Fibroblast of lung (primary cell): Measurements from ENCODE around the gene ARHGAP42. TPM values are rescaled to one million over a fixed set of nuclear protein-coding genes. Genes with fewer than 3 reads are reported as not detected.

Experiments
- DNase-seq, 2 donors: peaks; one replicate each; pipeline versions ENCODE4 v3.0.0 to v3.0.0-alpha.2; 2010; ENCODE audit warnings: low read depth in 2 of 2
- H2AFZ ChIP-seq: 2 replicates; pipeline ENCODE4 v1.5.1; 2012; ENCODE audit warnings: low read length, control low read depth, inconsistent platforms
- H3K27ac ChIP-seq: 2 replicates; pipeline ENCODE4 v1.5.1; 2011; ENCODE audit warnings: low read length, control low read depth; ENCODE audit not compliant: insufficient read depth
- H3K27me3 ChIP-seq: 2 replicates; pipeline ENCODE4 v1.5.1; 2011; ENCODE audit warnings: mild to moderate bottlenecking, low read length; ENCODE audit not compliant: control insufficient read depth, insufficient read depth
- H3K36me3 ChIP-seq: 2 replicates; pipeline ENCODE4 v1.5.1; 2011; ENCODE audit warnings: low read length; ENCODE audit not compliant: control insufficient read depth, insufficient read depth
- H3K4me1 ChIP-seq: 2 replicates; pipeline ENCODE4 v1.5.1; 2011; ENCODE audit warnings: low read length; ENCODE audit not compliant: control insufficient read depth, insufficient read depth; ENCODE audit errors: extremely low read depth
- H3K4me2 ChIP-seq: 2 replicates; pipeline ENCODE4 v1.5.1; 2011; ENCODE audit warnings: low read length, control low read depth; ENCODE audit not compliant: insufficient read depth; ENCODE audit errors: extremely low read depth
- H3K4me3 ChIP-seq, 4 experiments: fragments of 200-600 bp in 1 of 4; sonication (generic) in 1 of 4; replicated peaks in 1 of 4; 2 replicates each; pipeline ENCODE4 v1.5.1; 2011 to 2016; ENCODE audit warnings: low read length in 4 of 4, low read depth in 3 of 4, mild to moderate bottlenecking in 3 of 4, control low read depth in 2 of 4, inconsistent platforms in 1 of 4, mixed read lengths in 1 of 4; ENCODE audit not compliant: insufficient read depth in 1 of 4; ENCODE audit errors: control extremely low read depth in 1 of 4
- H3K79me2 ChIP-seq: 2 replicates; pipeline ENCODE4 v1.5.1; 2012; ENCODE audit warnings: mild to moderate bottlenecking, low read length, inconsistent platforms; ENCODE audit not compliant: control insufficient read depth, insufficient read depth
- H3K9ac ChIP-seq: 2 replicates; pipeline ENCODE4 v1.5.1; 2011; ENCODE audit warnings: mild to moderate bottlenecking, low read length, control low read depth; ENCODE audit not compliant: insufficient read depth
- H3K9me3 ChIP-seq: 2 replicates; pipeline ENCODE4 v1.5.1; 2012; ENCODE audit warnings: low read depth, low read length; ENCODE audit not compliant: control insufficient read depth, insufficient read depth
- H4K20me1 ChIP-seq: 2 replicates; pipeline ENCODE4 v1.5.1; 2011; ENCODE audit warnings: low read length; ENCODE audit not compliant: control insufficient read depth, insufficient read depth; ENCODE audit errors: extremely low read depth
- CTCF ChIP-seq, 2 donors: IDR thresholded peaks in 1 of 2; conservative IDR thresholded peaks in 1 of 2; 1 replicate in 1 of 2; 2 replicates in 1 of 2; pipeline ENCODE4 v1.5.1; 2011 to 2012; ENCODE audit warnings: low read length in 2 of 2, control low read depth in 1 of 2, inconsistent platforms in 1 of 2, low read depth in 1 of 2, mild to moderate bottlenecking in 1 of 2
- EZH2 ChIP-seq: IDR thresholded peaks from 2 replicates; pipeline ENCODE4 v1.5.1; 2012; ENCODE audit warnings: low read length, control low read depth, mild to moderate bottlenecking; ENCODE audit errors: missing control alignments
- polyA plus RNA-seq, 2 donors: library from polyadenylated mRNA; depleted of rRNA in 1 of 2; stranded (reverse) in 1 of 2; unstranded in 1 of 2; fragments of >200 nt; gene quantifications; 2 replicates each; pipeline ENCODE4 v1.2.1, GENCODE V29; 2011 to 2012; ENCODE audit warnings: missing spikeins in 1 of 2
- total RNA-seq: library from RNA; depleted of rRNA; stranded (reverse); fragments of >200 nt; gene quantifications from 2 replicates; pipeline ENCODE4 v1.2.1, GENCODE V29; 2014

ARHGAP42 gene
- total and polyA plus RNA-seq, 2 donors (not counting 1 experiment from before 2014, with no cell fraction given), result 8.0 to 13.4 TPM

- no peak overlapping the region for H3K27ac ChIP-seq
- DNase-seq, result no peak
These were observed 113.1 kb downstream of the ARHGAP42 start for GRCh38 chr11:100800202-100800601.

GRCh38 chr11:100801225-100801999, 114.3 kb downstream of the ARHGAP42 start:
- Histone ChIP-seq H3K27ac (no peak overlapping the region), H3K9me3 (no peaks in the 10 kb centered on the region), H3K27me3 (no peaks in the 10 kb centered on the region), H3K4me3 (no peak overlapping the region), H3K9ac (no peak overlapping the region), H3K36me3 (no peaks in the 10 kb centered on the region), H3K79me2 (no peaks in the 10 kb centered on the region), H2AFZ (no peak overlapping the region), H4K20me1 (no peaks in the 10 kb centered on the region), H3K4me1 (no peaks in the 10 kb centered on the region), H3K4me2 (no peak overlapping the region)
- no peak for TF ChIP-seq CTCF (conservative IDR thresholded peaks at IDR 0.05 in 1 of 2, IDR thresholded peaks at IDR 0.05 in 1 of 2; ENCODE audit: low read depth in 1 of 2, low read length in 2 of 2)
- no peak for DNase-seq

More at GRCh38 chr11:100800202-100800601, 113.1 kb downstream of the ARHGAP42 start:
- H3K27me3 ChIP-seq, result no peaks in the 10 kb centered on the region
- no peaks in the 10 kb centered on the region for H4K20me1 ChIP-seq
- H2AFZ ChIP-seq, result no peak overlapping the region
- H3K36me3 ChIP-seq, result no peaks in the 10 kb centered on the region
- no peaks in the 10 kb centered on the region for H3K79me2 ChIP-seq
- no peaks in the 10 kb centered on the region for H3K9me3 ChIP-seq
- no peaks in the 10 kb centered on the region for H3K4me1 ChIP-seq
- no peak overlapping the region for H3K9ac ChIP-seq
- H3K4me2 ChIP-seq, result no peak overlapping the region
- no peak for TF ChIP-seq EZH2
- H3K4me3 ChIP-seq, result no peak overlapping the region

- TF ChIP-seq CTCF (conservative IDR thresholded peaks at IDR 0.05 in 1 of 2, IDR thresholded peaks at IDR 0.05 in 1 of 2; ENCODE audit: low read depth in 1 of 2, low read length in 2 of 2), result no peak
- no peak for TF ChIP-seq EZH2
- Histone ChIP-seq H3K9me3 (no peaks in the 10 kb centered on the region), H3K4me2 (no peak overlapping the region), H3K27ac (no peak overlapping the region), H2AFZ (no peak overlapping the region), H3K9ac (no peak overlapping the region), H3K36me3 (no peaks in the 10 kb centered on the region), H3K79me2 (no peaks in the 10 kb centered on the region), H3K4me1 (peaks cover 2% of the 10 kb centered on the region), H4K20me1 (no peaks in the 10 kb centered on the region), H3K27me3 (no peaks in the 10 kb centered on the region), H3K4me3 (no peak overlapping the region)
- DNase-seq, result peak; percentile 31 to 70
These were observed 118.6 kb downstream of the ARHGAP42 start for GRCh38 chr11:100805506-100806199.
